Epithelial cell of esophagus (primary cell): ENCODE results near the gene ZKSCAN1.
A peak's percentile ranks its signal among the peaks of the same experiment; 100 is the strongest.

Source experiments
- DNase-seq: peaks from one replicate; pipeline ENCODE4 v3.0.0; 2010; ENCODE audit warnings: low read depth
- H3K4me3 ChIP-seq: 2 replicates; pipeline ENCODE4 v1.5.1; 2011; ENCODE audit warnings: mild to moderate bottlenecking, low read length, control low read depth
- CTCF ChIP-seq: IDR thresholded peaks from 2 replicates; pipeline ENCODE4 v1.5.1; 2011; ENCODE audit warnings: low read depth, mild to moderate bottlenecking, low read length, control low read depth, inconsistent platforms; ENCODE audit not compliant: insufficient read depth; ENCODE audit errors: missing control alignments

Gene ZKSCAN1

GRCh38 chr7:100017300-100017699, 1.9 kb downstream of the ZKSCAN1 start:
- no peak for DNase-seq
- H3K4me3 ChIP-seq, result peak overlapping the region; percentile 5
- TF ChIP-seq CTCF, result no peak

- DNase-seq, result no peak
- no peak for TF ChIP-seq CTCF
- H3K4me3 ChIP-seq, result no peak overlapping the region
Measured at GRCh38 chr7:100017875-100018274, 2.5 kb downstream of the ZKSCAN1 start.

GRCh38 chr7:100019908-100020307, 4.5 kb downstream of the ZKSCAN1 start:
- no peak overlapping the region for H3K4me3 ChIP-seq
- DNase-seq, result no peak
- no peak for TF ChIP-seq CTCF

- no peak overlapping the region for H3K4me3 ChIP-seq
- TF ChIP-seq CTCF, result no peak
- no peak for DNase-seq
Measured at GRCh38 chr7:100021297-100021696, 5.9 kb downstream of the ZKSCAN1 start.

GRCh38 chr7:100022621-100023020, 7.2 kb downstream of the ZKSCAN1 start:
- peak; percentile 88 for DNase-seq
- no peak for TF ChIP-seq CTCF
- no peak overlapping the region for H3K4me3 ChIP-seq

GRCh38 chr7:100023526-100023925, 8.1 kb downstream of the ZKSCAN1 start:
- no peak for DNase-seq
- H3K4me3 ChIP-seq, result no peak overlapping the region
- no peak for TF ChIP-seq CTCF

- DNase-seq, result no peak
- TF ChIP-seq CTCF, result no peak
- no peak overlapping the region for H3K4me3 ChIP-seq
Measured at GRCh38 chr7:100024020-100024619, 8.7 kb downstream of the ZKSCAN1 start.
